Measurements from ENCODE around the gene ZNF215.
"Not testable (repeated sequence)": the region's sequence is repeated elsewhere in the genome, so short reads cannot be mapped to it uniquely, and the experiment has no call there.

DNA sequence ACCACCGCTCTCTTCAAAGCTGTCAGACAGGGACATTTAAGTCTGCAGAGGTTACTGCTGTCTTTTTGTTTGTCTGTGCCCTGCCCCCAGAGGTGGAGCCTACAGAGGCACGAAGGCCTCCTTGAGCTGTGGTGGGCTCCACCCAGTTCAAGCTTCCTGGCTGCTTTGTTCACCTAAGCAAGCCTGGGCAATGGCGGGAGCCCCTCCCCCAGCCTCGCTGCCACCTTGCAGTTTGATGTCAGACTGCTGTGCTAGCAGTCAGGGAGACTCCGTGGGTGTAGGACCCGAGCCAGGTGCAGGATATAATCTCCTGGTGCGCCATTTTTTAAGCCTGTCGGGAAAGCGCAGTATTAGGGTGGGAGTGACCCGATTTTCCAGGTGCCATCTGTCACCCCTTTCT, 28.0 kb downstream of the ZNF215 start:
- TF ChIP-seq POLR2AphosphoS5 (IDR thresholded peaks at IDR 0.05; ENCODE audit: low read depth, low read length); RAD21 (IDR thresholded peaks at IDR 0.05 in 1 of 2, conservative IDR thresholded peaks at IDR 0.05 in 1 of 2; ENCODE audit: low read depth in 2 of 2, low read length in 2 of 2); CHD2 (IDR thresholded peaks at IDR 0.05; ENCODE audit: low read length); EP300 (IDR thresholded peaks at IDR 0.05; ENCODE audit: borderline replicate concordance in 1 of 2, low read depth in 2 of 2, low read length in 2 of 2); SIN3A (conservative IDR thresholded peaks at IDR 0.05 in 1 of 2, IDR thresholded peaks at IDR 0.05 in 1 of 2; ENCODE audit: low read depth in 1 of 2, low read length in 2 of 2); SP1 (IDR thresholded peaks at IDR 0.05; ENCODE audit: low read depth, low read length); POLR2A (IDR thresholded peaks at IDR 0.05; ENCODE audit: control extremely low read depth in 1 of 2, low read depth in 2 of 2, low read length in 2 of 2); ASH2L (IDR thresholded peaks at IDR 0.05; ENCODE audit: low read length); GABPA (IDR thresholded peaks at IDR 0.05; ENCODE audit: borderline replicate concordance, insufficient read depth, low read length): not testable (repeated sequence)
- TF ChIP-seq, protein P1, sequence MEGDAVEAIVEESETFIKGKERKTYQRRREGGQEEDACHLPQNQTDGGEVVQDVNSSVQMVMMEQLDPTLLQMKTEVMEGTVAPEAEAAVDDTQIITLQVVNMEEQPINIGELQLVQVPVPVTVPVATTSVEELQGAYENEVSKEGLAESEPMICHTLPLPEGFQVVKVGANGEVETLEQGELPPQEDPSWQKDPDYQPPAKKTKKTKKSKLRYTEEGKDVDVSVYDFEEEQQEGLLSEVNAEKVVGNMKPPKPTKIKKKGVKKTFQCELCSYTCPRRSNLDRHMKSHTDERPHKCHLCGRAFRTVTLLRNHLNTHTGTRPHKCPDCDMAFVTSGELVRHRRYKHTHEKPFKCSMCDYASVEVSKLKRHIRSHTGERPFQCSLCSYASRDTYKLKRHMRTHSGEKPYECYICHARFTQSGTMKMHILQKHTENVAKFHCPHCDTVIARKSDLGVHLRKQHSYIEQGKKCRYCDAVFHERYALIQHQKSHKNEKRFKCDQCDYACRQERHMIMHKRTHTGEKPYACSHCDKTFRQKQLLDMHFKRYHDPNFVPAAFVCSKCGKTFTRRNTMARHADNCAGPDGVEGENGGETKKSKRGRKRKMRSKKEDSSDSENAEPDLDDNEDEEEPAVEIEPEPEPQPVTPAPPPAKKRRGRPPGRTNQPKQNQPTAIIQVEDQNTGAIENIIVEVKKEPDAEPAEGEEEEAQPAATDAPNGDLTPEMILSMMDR (IDR thresholded peaks at IDR 0.05; ENCODE audit: control extremely low read depth in 1 of 3, insufficient read depth in 1 of 3, low read depth in 1 of 3, low read length in 3 of 3) = not testable (repeated sequence)
- TF ChIP-seq, protein P2, sequence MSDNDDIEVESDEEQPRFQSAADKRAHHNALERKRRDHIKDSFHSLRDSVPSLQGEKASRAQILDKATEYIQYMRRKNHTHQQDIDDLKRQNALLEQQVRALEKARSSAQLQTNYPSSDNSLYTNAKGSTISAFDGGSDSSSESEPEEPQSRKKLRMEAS (IDR thresholded peaks at IDR 0.05) = not testable (repeated sequence)

Measured in H1 (cell line).